Trophoblast cell (in vitro differentiated cells and primary cell): ENCODE data around the gene ARHGAP26.

Experiments used
- DNase-seq, 2 donors: peaks; one replicate each; pipeline ENCODE4 v3.0.0-alpha.2; 2016
- H2AFZ ChIP-seq: 2 replicates; pipeline ENCODE4 v1.6.1; 2013; ENCODE audit warnings: low read length, moderate library complexity, mild to moderate bottlenecking; ENCODE audit not compliant: insufficient read depth, poor library complexity
- H2AK5ac ChIP-seq: 2 replicates; pipeline ENCODE4 v1.6.1; 2013; ENCODE audit warnings: mild to moderate bottlenecking, low read length
- H2BK120ac ChIP-seq: 2 replicates; pipeline ENCODE4 v1.6.1; 2013; ENCODE audit warnings: low read length, mild to moderate bottlenecking, moderate library complexity; ENCODE audit not compliant: insufficient read depth, poor library complexity
- H2BK12ac ChIP-seq: 2 replicates; pipeline ENCODE4 v1.6.1; 2013; ENCODE audit warnings: mild to moderate bottlenecking, low read length, moderate library complexity
- H2BK5ac ChIP-seq: 2 replicates; pipeline ENCODE4 v1.6.1; 2013; ENCODE audit warnings: low read length, low read depth, moderate library complexity, mild to moderate bottlenecking; ENCODE audit not compliant: poor library complexity
- H3K14ac ChIP-seq: 2 replicates; pipeline ENCODE4 v1.6.1; 2013; ENCODE audit warnings: mild to moderate bottlenecking, low read length
- H3K18ac ChIP-seq: 2 replicates; pipeline ENCODE4 v1.6.1; 2013; ENCODE audit warnings: mild to moderate bottlenecking, low read length
- H3K23ac ChIP-seq: 2 replicates; pipeline ENCODE4 v1.6.1; 2013; ENCODE audit warnings: low read length
- H3K27ac ChIP-seq: 2 replicates; pipeline ENCODE4 v1.5.1; 2013; ENCODE audit warnings: low read depth, mild to moderate bottlenecking, inconsistent platforms, low read length, moderate library complexity
- H3K27me3 ChIP-seq: 2 replicates; pipeline ENCODE4 v1.6.1; 2013; ENCODE audit warnings: inconsistent platforms, mild to moderate bottlenecking, low read length, moderate library complexity; ENCODE audit not compliant: insufficient read depth
- H3K36me3 ChIP-seq, 2 experiments: 1 replicate in 1 of 2; 2 replicates in 1 of 2; pipeline ENCODE4 v1.6.1; 2013; ENCODE audit warnings: low read length in 2 of 2, mild to moderate bottlenecking in 2 of 2, moderate library complexity in 1 of 2; ENCODE audit not compliant: insufficient read depth in 2 of 2, control insufficient read depth in 1 of 2
- H3K4ac ChIP-seq: 2 replicates; pipeline ENCODE4 v1.6.1; 2013; ENCODE audit warnings: low read depth, mild to moderate bottlenecking, low read length, moderate library complexity
- H3K4me1 ChIP-seq, 2 experiments: 1 replicate in 1 of 2; 2 replicates in 1 of 2; pipeline ENCODE4 v1.6.1; 2013; ENCODE audit warnings: low read length in 2 of 2, mild to moderate bottlenecking in 2 of 2, moderate library complexity in 1 of 2; ENCODE audit not compliant: insufficient read depth in 2 of 2, control insufficient read depth in 1 of 2
- H3K4me2 ChIP-seq: 2 replicates; pipeline ENCODE4 v1.6.1; 2013; ENCODE audit warnings: inconsistent platforms, mild to moderate bottlenecking, low read length, moderate library complexity
- H3K4me3 ChIP-seq: 2 replicates; pipeline ENCODE4 v1.5.1; 2013; ENCODE audit warnings: mild to moderate bottlenecking, low read depth, low read length, inconsistent platforms
- H3K79me1 ChIP-seq: one replicate; pipeline ENCODE4 v1.6.1; 2013; ENCODE audit warnings: low read length
- H3K79me2 ChIP-seq: 2 replicates; pipeline ENCODE4 v1.6.1; 2013; ENCODE audit warnings: low read length, mild to moderate bottlenecking; ENCODE audit not compliant: control insufficient read depth, insufficient read depth, poor library complexity
- H3K9ac ChIP-seq: 2 replicates; pipeline ENCODE4 v1.6.1; 2013; ENCODE audit warnings: mild to moderate bottlenecking, low read length
- H3K9me3 ChIP-seq: 2 replicates; pipeline ENCODE4 v1.6.1; 2013; ENCODE audit warnings: low read depth, mild to moderate bottlenecking, control low read depth, inconsistent platforms, low read length; ENCODE audit not compliant: insufficient read depth
- H4K12ac ChIP-seq: 2 replicates; pipeline ENCODE4 v1.6.1; 2013; ENCODE audit warnings: low read depth, mild to moderate bottlenecking, low read length, moderate library complexity
- H4K8ac ChIP-seq: 2 replicates; pipeline ENCODE4 v1.6.1; 2013; ENCODE audit warnings: low read depth, mild to moderate bottlenecking, low read length, moderate library complexity
- H4K91ac ChIP-seq: one replicate; pipeline ENCODE4 v1.6.1; 2013; ENCODE audit warnings: low read depth, mild to moderate bottlenecking, low read length, moderate library complexity
- WGBS: extraction: QIAGEN DNeasy Blood & Tissue Kit; methylation state at CpG from one replicate; pipeline ENCODE4 v1.1.7; 2013; ENCODE audit warnings: missing lambda C conversion rate; ENCODE audit not compliant: insufficient read length, insufficient coverage; ENCODE audit errors: extremely low coverage; 5-methylcytosine and 5-hydroxymethylcytosine counted together

The ARHGAP26 gene

DNA sequence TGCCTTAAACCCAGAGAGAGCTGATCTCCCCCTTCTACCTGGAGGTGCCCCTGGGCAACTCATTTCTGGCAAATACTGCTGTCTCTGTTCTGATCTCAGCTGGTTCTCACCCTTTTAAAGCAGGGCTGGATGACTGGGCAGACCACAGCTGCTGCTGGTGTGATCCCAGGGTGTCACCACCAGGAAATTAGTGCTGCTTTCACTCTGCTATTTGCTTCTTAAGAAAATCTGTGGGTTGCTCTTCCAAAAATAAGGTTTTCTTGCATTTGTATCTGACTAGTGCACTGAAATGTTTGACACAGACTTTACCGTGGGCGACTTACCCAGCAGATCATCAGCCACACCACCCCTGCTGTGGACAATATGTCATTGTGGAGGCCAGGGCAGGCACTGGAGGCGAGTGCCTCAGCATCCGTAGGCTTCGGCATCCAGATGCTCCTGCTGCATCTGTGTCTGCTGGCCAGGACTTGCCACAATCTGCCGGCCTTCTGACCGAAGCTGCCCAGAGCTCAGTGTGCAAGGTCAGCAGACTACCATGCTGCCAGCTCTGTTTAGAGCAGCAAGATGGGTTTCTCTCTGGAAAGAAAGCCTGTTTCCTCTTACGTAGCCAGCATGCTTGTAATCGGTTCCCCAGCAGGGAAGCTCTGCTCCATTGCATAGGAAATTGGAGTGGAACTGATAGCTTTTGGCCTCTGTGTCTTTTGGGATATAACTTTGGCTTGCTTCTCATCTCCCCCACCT lies 13.6 kb downstream of the ARHGAP26 start:
- Histone ChIP-seq H3K9me3 (no peaks in the 10 kb centered on the region), H2AK5ac (no peak overlapping the region), H3K9ac (no peak overlapping the region), H4K8ac (no peak overlapping the region), H3K23ac (no peak overlapping the region), H3K4ac (no peak overlapping the region), H2AFZ (no peak overlapping the region), H3K4me1 (peaks cover 0 to 4% of the 10 kb centered on the region in 2 experiments), H3K4me2 (no peak overlapping the region), H3K27me3 (no peaks in the 10 kb centered on the region), H2BK5ac (no peak overlapping the region), H3K79me1 (no peaks in the 10 kb centered on the region), H3K79me2 (no peaks in the 10 kb centered on the region), H3K18ac (no peak overlapping the region), H3K4me3 (no peak overlapping the region), H2BK12ac (no peak overlapping the region), H3K14ac (no peak overlapping the region), H3K36me3 (no peaks in the 10 kb centered on the region), H4K12ac (no peak overlapping the region), H4K91ac (no peak overlapping the region), H2BK120ac (no peak overlapping the region), H3K27ac (no peak overlapping the region)
- no CpG with 5 or more reads among the region's 9 CpGs for WGBS
- no peak for DNase-seq

DNA sequence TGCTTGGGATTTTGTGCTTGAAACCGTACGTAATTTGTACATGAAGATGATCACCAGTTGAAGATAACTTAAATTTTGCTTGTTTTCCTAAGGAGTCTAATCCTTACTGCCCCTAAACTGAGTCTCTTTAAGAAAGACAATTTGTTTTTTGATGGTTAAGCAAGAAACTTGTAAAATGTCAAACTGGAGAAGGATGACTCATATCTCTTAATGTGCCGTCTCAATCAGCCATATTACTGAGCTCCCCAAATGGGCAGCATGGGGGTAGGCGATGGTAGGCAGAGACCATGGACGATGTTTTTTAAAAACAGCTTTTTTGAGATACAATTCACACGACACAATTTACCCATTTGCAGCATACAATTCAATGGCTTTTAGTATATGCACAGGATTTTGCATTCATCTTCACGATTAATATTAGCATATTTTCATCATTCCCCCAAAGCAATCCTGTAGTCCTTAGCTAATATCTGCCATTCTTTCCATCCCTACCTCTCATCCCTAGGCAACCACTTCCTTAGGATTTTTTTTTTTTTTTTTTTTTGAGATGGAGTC lies 14.3 kb downstream of the ARHGAP26 start:
- H3K14ac ChIP-seq, result no peak overlapping the region
- H3K4me1 ChIP-seq, result peaks cover 0 to 2% of the 10 kb centered on the region in 2 experiments
- no peaks in the 10 kb centered on the region for H3K36me3 ChIP-seq
- no CpG with 5 or more reads among the region's 7 CpGs for WGBS
- H3K4me3 ChIP-seq, result no peak overlapping the region
- no peak overlapping the region for H2AFZ ChIP-seq
- H2BK5ac ChIP-seq, result no peak overlapping the region
- H3K9me3 ChIP-seq, result no peaks in the 10 kb centered on the region
- H3K79me1 ChIP-seq, result no peaks in the 10 kb centered on the region
- no peak overlapping the region for H3K18ac ChIP-seq
- no peak for DNase-seq
- no peak overlapping the region for H3K23ac ChIP-seq
- no peak overlapping the region for H3K9ac ChIP-seq
- no peaks in the 10 kb centered on the region for H3K79me2 ChIP-seq
- no peak overlapping the region for H3K4ac ChIP-seq
- H2BK120ac ChIP-seq, result no peak overlapping the region
- H3K27me3 ChIP-seq, result no peaks in the 10 kb centered on the region
- H4K91ac ChIP-seq, result no peak overlapping the region
- no peak overlapping the region for H2BK12ac ChIP-seq
- no peak overlapping the region for H3K27ac ChIP-seq
- H4K8ac ChIP-seq, result no peak overlapping the region
- H4K12ac ChIP-seq, result no peak overlapping the region
- H2AK5ac ChIP-seq, result no peak overlapping the region
- H3K4me2 ChIP-seq, result no peak overlapping the region

DNA sequence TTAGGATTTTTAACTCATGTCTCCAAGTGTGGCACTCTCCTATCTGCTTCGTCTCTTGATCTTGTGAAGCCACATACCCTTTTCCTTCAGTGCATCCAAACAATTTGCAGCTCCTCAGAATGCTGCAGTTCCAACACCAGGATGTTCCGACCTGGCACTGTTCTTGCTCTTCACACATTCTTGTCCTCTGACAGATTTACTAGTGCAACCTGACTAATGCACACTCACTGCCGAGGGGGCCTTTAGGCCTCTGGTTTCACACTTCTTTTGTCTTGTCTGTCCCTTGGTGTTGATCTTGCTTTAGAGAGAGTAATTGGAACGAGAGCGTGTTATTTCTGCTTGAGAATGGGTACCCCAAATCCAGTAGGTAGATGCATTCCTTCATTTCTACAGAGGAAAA lies 15.0 kb downstream of the ARHGAP26 start:
- H3K4me2 ChIP-seq, result no peak overlapping the region
- H3K4ac ChIP-seq, result no peak overlapping the region
- H4K8ac ChIP-seq, result no peak overlapping the region
- H3K36me3 ChIP-seq, result no peaks in the 10 kb centered on the region
- no peak overlapping the region for H3K14ac ChIP-seq
- H2BK12ac ChIP-seq, result no peak overlapping the region
- H3K79me2 ChIP-seq, result no peaks in the 10 kb centered on the region
- no peak overlapping the region for H2BK5ac ChIP-seq
- no peaks in the 10 kb centered on the region for H3K79me1 ChIP-seq
- H4K12ac ChIP-seq, result no peak overlapping the region
- H3K27ac ChIP-seq, result no peak overlapping the region
- no peak overlapping the region for H2BK120ac ChIP-seq
- no peaks in the 10 kb centered on the region for H3K27me3 ChIP-seq
- no peak overlapping the region for H2AK5ac ChIP-seq
- H3K9me3 ChIP-seq, result no peaks in the 10 kb centered on the region
- no CpG with 5 or more reads among the region's 5 CpGs for WGBS
- H3K9ac ChIP-seq, result no peak overlapping the region
- no peak overlapping the region for H2AFZ ChIP-seq
- H3K18ac ChIP-seq, result no peak overlapping the region
- H4K91ac ChIP-seq, result no peak overlapping the region
- H3K23ac ChIP-seq, result no peak overlapping the region
- no peak overlapping the region for H3K4me3 ChIP-seq
- H3K4me1 ChIP-seq, result no peaks in the 10 kb centered on the region
- DNase-seq, result peak in 1 of 2 donors; percentile 28

DNA sequence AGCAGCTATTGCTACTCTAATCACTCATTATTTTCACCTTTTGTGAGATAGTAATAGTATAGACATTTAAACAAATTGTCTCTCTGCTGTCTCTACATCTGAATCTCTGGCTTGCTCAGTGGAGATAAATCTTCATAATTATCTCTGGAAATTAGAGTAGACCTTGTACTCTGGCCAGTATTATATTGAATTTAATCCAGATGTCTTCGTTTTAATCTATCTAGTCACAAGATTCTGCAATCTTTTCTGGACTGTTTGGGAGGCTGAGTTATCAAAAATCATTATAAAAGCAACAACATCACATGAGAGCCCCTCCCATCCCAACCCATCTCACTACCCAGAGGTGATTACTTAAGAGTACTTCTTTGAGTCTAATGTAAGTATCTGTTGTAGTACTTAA lies 19.0 kb downstream of the ARHGAP26 start:
- H3K9me3 ChIP-seq, result no peaks in the 10 kb centered on the region
- no peaks in the 10 kb centered on the region for H3K79me1 ChIP-seq
- H4K91ac ChIP-seq, result no peak overlapping the region
- no peak overlapping the region for H3K4ac ChIP-seq
- H2AK5ac ChIP-seq, result no peak overlapping the region
- H3K79me2 ChIP-seq, result no peaks in the 10 kb centered on the region
- no peak overlapping the region for H3K9ac ChIP-seq
- no peak overlapping the region for H3K14ac ChIP-seq
- H3K4me2 ChIP-seq, result no peak overlapping the region
- no peak overlapping the region for H2BK120ac ChIP-seq
- DNase-seq, result no peak
- no peaks in the 10 kb centered on the region for H3K27me3 ChIP-seq
- no peak overlapping the region for H4K8ac ChIP-seq
- no CpG with 5 or more reads among the region's 1 CpG for WGBS
- H3K4me3 ChIP-seq, result no peak overlapping the region
- no peaks in the 10 kb centered on the region for H3K4me1 ChIP-seq
- H4K12ac ChIP-seq, result no peak overlapping the region
- no peak overlapping the region for H3K18ac ChIP-seq
- H2AFZ ChIP-seq, result no peak overlapping the region
- H3K23ac ChIP-seq, result no peak overlapping the region
- H3K27ac ChIP-seq, result no peak overlapping the region
- H2BK12ac ChIP-seq, result no peak overlapping the region
- H2BK5ac ChIP-seq, result no peak overlapping the region
- H3K36me3 ChIP-seq, result no peaks in the 10 kb centered on the region
